Hematopoietic multipotent progenitor cell treated with erythropoietin and hydrocortisone succinate and interleukin-3 and kit ligand, for 6 days (in vitro differentiated cells): ENCODE measurements around the gene AGAP1.

Source experiments
- DNase-seq: peaks from one replicate; pipeline ENCODE4 v3.0.0-alpha.2; 2015

Gene AGAP1

GRCh38 chr2:235493775-235494715 lies at the start of gene AGAP1:
AGAP1 (plus strand) TSS chr2:235494043.
- DNase-seq = peak; percentile 69

- DNase-seq = no peak
These were observed 49.7 kb upstream of the AGAP1 start for GRCh38 chr2:235444101-235444597.

GRCh38 chr2:235445116-235445515 lies 48.7 kb upstream of the AGAP1 start:
- no peak for DNase-seq

GRCh38 chr2:235446082-235446481 lies 47.8 kb upstream of the AGAP1 start:
- DNase-seq = no peak

- no peak for DNase-seq
These were observed 46.6 kb upstream of the AGAP1 start for GRCh38 chr2:235447210-235447609.

GRCh38 chr2:235449568-235449967 lies 44.3 kb upstream of the AGAP1 start:
- DNase-seq = no peak

- no peak for DNase-seq
These were observed 40.2 kb upstream of the AGAP1 start for GRCh38 chr2:235453605-235454151.

GRCh38 chr2:235458839-235459273 lies 35.0 kb upstream of the AGAP1 start:
- DNase-seq = no peak

- DNase-seq = peak; percentile 76
These were observed 33.2 kb upstream of the AGAP1 start for GRCh38 chr2:235460548-235461047.

- no peak for DNase-seq
These were observed 32.0 kb upstream of the AGAP1 start for GRCh38 chr2:235461763-235462414.

GRCh38 chr2:235462415-235462790 lies 31.4 kb upstream of the AGAP1 start:
- DNase-seq = no peak

GRCh38 chr2:235463893-235464292 lies 29.9 kb upstream of the AGAP1 start:
- peak; percentile 41 for DNase-seq

GRCh38 chr2:235467588-235467987 lies 26.3 kb upstream of the AGAP1 start:
- no peak for DNase-seq

- DNase-seq = no peak
These were observed 24.7 kb upstream of the AGAP1 start for GRCh38 chr2:235468978-235469655.

GRCh38 chr2:235471186-235471747 lies 22.6 kb upstream of the AGAP1 start:
- DNase-seq = no peak

- no peak for DNase-seq
These were observed 21.4 kb upstream of the AGAP1 start for GRCh38 chr2:235472443-235472842.

GRCh38 chr2:235478609-235479008 lies 15.2 kb upstream of the AGAP1 start:
- no peak for DNase-seq

- no peak for DNase-seq
These were observed 14.2 kb upstream of the AGAP1 start for GRCh38 chr2:235479604-235480003.

GRCh38 chr2:235480614-235481013 lies 13.2 kb upstream of the AGAP1 start:
- no peak for DNase-seq

- no peak for DNase-seq
These were observed 10.5 kb upstream of the AGAP1 start for GRCh38 chr2:235483313-235483712.

GRCh38 chr2:235485362-235485761 lies 8.5 kb upstream of the AGAP1 start:
- no peak for DNase-seq

- no peak for DNase-seq
These were observed 7.1 kb upstream of the AGAP1 start for GRCh38 chr2:235486729-235487128.

- no peak for DNase-seq
These were observed 3.9 kb upstream of the AGAP1 start for GRCh38 chr2:235489897-235490296.
